GM12864 (cell line): Measurements from ENCODE around the gene CACNA2D3.

Experiments
- DNase-seq: peaks from one replicate; pipeline ENCODE4 v3.0.0-alpha.2; 2011; ENCODE audit warnings: low read depth
- H3K4me3 ChIP-seq: 2 replicates; pipeline ENCODE4 v1.5.1; 2011; ENCODE audit warnings: mild to moderate bottlenecking, low read depth, low read length, control low read depth
- CTCF ChIP-seq: IDR thresholded peaks from 2 replicates; pipeline ENCODE4 v1.5.1; 2011; ENCODE audit warnings: low read depth, mild to moderate bottlenecking, moderate library complexity, low read length, control low read depth, inconsistent platforms; ENCODE audit errors: missing control alignments

CACNA2D3 gene

GRCh38 chr3:55000546-55000945, 878.2 kb downstream of the CACNA2D3 start:
- no peak overlapping the region for H3K4me3 ChIP-seq
- no peak for DNase-seq
- no peak for TF ChIP-seq CTCF

GRCh38 chr3:55000953-55001352, 878.6 kb downstream of the CACNA2D3 start:
- DNase-seq, result no peak
- H3K4me3 ChIP-seq, result no peak overlapping the region
- TF ChIP-seq CTCF, result no peak

GRCh38 chr3:55002416-55002930, 880.1 kb downstream of the CACNA2D3 start:
- DNase-seq, result no peak
- H3K4me3 ChIP-seq, result no peak overlapping the region
- no peak for TF ChIP-seq CTCF

GRCh38 chr3:55006244-55006676, 883.9 kb downstream of the CACNA2D3 start:
- no peak for TF ChIP-seq CTCF
- DNase-seq, result no peak
- no peak overlapping the region for H3K4me3 ChIP-seq

GRCh38 chr3:55007971-55008370, 885.6 kb downstream of the CACNA2D3 start:
- TF ChIP-seq CTCF, result no peak
- DNase-seq, result no peak

GRCh38 chr3:55009372-55009771, 887.0 kb downstream of the CACNA2D3 start:
- DNase-seq, result no peak
- no peak for TF ChIP-seq CTCF
- H3K4me3 ChIP-seq, result no peak overlapping the region

More at GRCh38 chr3:55007971-55008370, 885.6 kb downstream of the CACNA2D3 start:
- H3K4me3 ChIP-seq, result no peak overlapping the region

- no peak for TF ChIP-seq CTCF
- H3K4me3 ChIP-seq, result no peak overlapping the region
- no peak for DNase-seq
Observed at GRCh38 chr3:55012091-55012490, 889.7 kb downstream of the CACNA2D3 start.
